Glutamatergic neuron (in vitro differentiated cells): ENCODE results near the gene ALMS1. TPM values are rescaled to one million over a fixed set of nuclear protein-coding genes. Genes with fewer than 3 reads are reported as not detected.
"Not testable (repeated sequence)": the region's sequence is repeated elsewhere in the genome, so short reads cannot be mapped to it uniquely, and the experiment has no call there.

Experiments used
- DNase-seq: peaks from one replicate; pipeline ENCODE4 v3.0.0; 2022
- H3K27ac Mint-ChIP-seq: one replicate; pipeline ENCODE4 v1.8.0; 2020; ENCODE audit warnings: mild to moderate bottlenecking, mixed read lengths, inconsistent platforms; ENCODE audit not compliant: unreplicated experiment
- H3K27me3 Mint-ChIP-seq: one replicate; pipeline ENCODE4 v1.8.0; 2020; ENCODE audit warnings: mild to moderate bottlenecking, moderate library complexity, mixed read lengths, inconsistent platforms; ENCODE audit not compliant: unreplicated experiment
- H3K36me3 Mint-ChIP-seq: one replicate; pipeline ENCODE4 v1.8.0; 2020; ENCODE audit warnings: mild to moderate bottlenecking, mixed read lengths, inconsistent platforms; ENCODE audit not compliant: unreplicated experiment
- H3K4me1 Mint-ChIP-seq: one replicate; pipeline ENCODE4 v1.8.0; 2020; ENCODE audit warnings: mild to moderate bottlenecking, low read depth, mixed read lengths, inconsistent platforms; ENCODE audit not compliant: unreplicated experiment
- H3K4me3 Mint-ChIP-seq: one replicate; pipeline ENCODE4 v1.8.0; 2020; ENCODE audit warnings: mild to moderate bottlenecking, mixed read lengths, inconsistent platforms; ENCODE audit not compliant: unreplicated experiment
- H3K9me3 Mint-ChIP-seq: one replicate; pipeline ENCODE4 v1.8.0; 2020; ENCODE audit warnings: mild to moderate bottlenecking, moderate library complexity, mixed read lengths, inconsistent platforms; ENCODE audit not compliant: unreplicated experiment
- CTCF ChIP-seq: fragments of 200-600 bp; sonication (generic); IDR thresholded peaks from one replicate; pipeline ENCODE4 v1.5.0; 2021; ENCODE audit not compliant: partially characterized antibody, unreplicated experiment
- total RNA-seq: library from RNA; stranded (reverse); fragmentation: NEBNext Ultra II Directional; extraction: Animal tissue kit (Norgen Biotek cat#: 25700); gene quantifications from one replicate; pipeline ENCODE4 v1.2.1, GENCODE V29; 2021; ENCODE audit not compliant: unreplicated experiment

Gene ALMS1
- total RNA-seq, 1 donor from 2014 or later: 50.5 TPM

- Mint-ChIP-seq H3K9me3 (peaks cover 10% of the 10 kb centered on the region), H3K36me3 (peaks cover 33% of the 10 kb centered on the region), H3K27ac (no peak overlapping the region), H3K27me3 (peaks cover 1% of the 10 kb centered on the region), H3K4me1 (no peaks in the 10 kb centered on the region), H3K4me3 (no peak overlapping the region)
- DNase-seq: no peak
- no peak for TF ChIP-seq CTCF
Measured at GRCh38 chr2:73457982-73458381, 72.3 kb downstream of the ALMS1 start.

- H3K4me3 Mint-ChIP-seq, DNase-seq, H3K27ac Mint-ChIP-seq, H3K27me3 Mint-ChIP-seq, H3K4me1 Mint-ChIP-seq: not testable (repeated sequence)
- H3K36me3 Mint-ChIP-seq: peaks cover 31% of the 10 kb centered on the region
- H3K9me3 Mint-ChIP-seq: peaks cover 12% of the 10 kb centered on the region
Measured at GRCh38 chr2:73462388-73462787, 76.8 kb downstream of the ALMS1 start.

GRCh38 chr2:73468376-73468775 is 82.7 kb downstream of the ALMS1 start:
- DNase-seq: no peak
- Mint-ChIP-seq H3K36me3 (no peaks in the 10 kb centered on the region), H3K27me3 (no peaks in the 10 kb centered on the region), H3K27ac (no peak overlapping the region), H3K4me3 (no peak overlapping the region), H3K9me3 (no peaks in the 10 kb centered on the region), H3K4me1 (no peaks in the 10 kb centered on the region)
- TF ChIP-seq CTCF: no peak

- not testable (repeated sequence) for H3K27me3 Mint-ChIP-seq, H3K4me1 Mint-ChIP-seq, H3K9me3 Mint-ChIP-seq, H3K4me3 Mint-ChIP-seq, DNase-seq, H3K27ac Mint-ChIP-seq, H3K36me3 Mint-ChIP-seq
Measured at GRCh38 chr2:73483874-73484273, 98.2 kb downstream of the ALMS1 start.

- H3K27me3 Mint-ChIP-seq: no peaks in the 10 kb centered on the region
- peaks cover 6% of the 10 kb centered on the region for H3K36me3 Mint-ChIP-seq
- no peak overlapping the region for H3K4me3 Mint-ChIP-seq
- no peak for TF ChIP-seq CTCF
- no peak for DNase-seq
- no peak overlapping the region for H3K27ac Mint-ChIP-seq
- H3K9me3 Mint-ChIP-seq: peaks cover 2% of the 10 kb centered on the region
- no peaks in the 10 kb centered on the region for H3K4me1 Mint-ChIP-seq
Measured at GRCh38 chr2:73487112-73487657, 101.5 kb downstream of the ALMS1 start.

- peaks cover 6% of the 10 kb centered on the region for H3K36me3 Mint-ChIP-seq
- no peaks in the 10 kb centered on the region for H3K27me3 Mint-ChIP-seq
- H3K4me1 Mint-ChIP-seq: no peaks in the 10 kb centered on the region
- no peak overlapping the region for H3K27ac Mint-ChIP-seq
- no peak overlapping the region for H3K4me3 Mint-ChIP-seq
- TF ChIP-seq CTCF: no peak
- DNase-seq: no peak
- peaks cover 2% of the 10 kb centered on the region for H3K9me3 Mint-ChIP-seq
Measured at GRCh38 chr2:73488079-73488478, 102.4 kb downstream of the ALMS1 start.
